SH-SY5Y (cell line): ENCODE results near the gene HYI.

Source experiments
- GATA2 ChIP-seq: IDR thresholded peaks from 2 replicates; pipeline ENCODE4 v1.6.1; 2011; ENCODE audit warnings: mild to moderate bottlenecking, low read depth, low read length
- GATA3 ChIP-seq: IDR thresholded peaks from 2 replicates; pipeline ENCODE4 v1.6.1; 2011; ENCODE audit warnings: low read depth, mild to moderate bottlenecking, low read length, moderate library complexity

GRCh38 chr1:43431676-43432075 lies 22.1 kb downstream of the HYI start:
- TF ChIP-seq GATA2 (no peak), GATA3 (no peak)
